HEK293T (cell line): Measurements from ENCODE around the gene TNFSF8.

Experiments
- CTCF ChIA-PET: fragments of 350-600 bp; formaldehyde crosslinking; extraction: SDS; loops from one replicate; lab custom pipeline; 2021; ENCODE audit warnings: antibody characterized with exemption, inconsistent platforms; lab: Yijun Ruan, JAX
- POLR2A ChIA-PET: fragments of 350-600 bp; formaldehyde crosslinking; extraction: SDS; loops from one replicate; lab custom pipeline; 2020; ENCODE audit warnings: antibody characterized with exemption, inconsistent platforms; lab: Yijun Ruan, JAX
- DNase-seq: peaks from one replicate; pipeline ENCODE4 v3.0.0; 2012; ENCODE audit warnings: mixed read lengths; ENCODE audit errors: extremely low spot score
- ARNT ChIP-seq: fragments of 450-650 bp; IDR thresholded peaks from 2 replicates; pipeline ENCODE4 v1.6.1; 2017; ENCODE audit warnings: mild to moderate bottlenecking
- BHLHE40 ChIP-seq: fragments of 450-650 bp; IDR thresholded peaks from 2 replicates; pipeline ENCODE4 v1.6.1; 2016; ENCODE audit warnings: mild to moderate bottlenecking, moderate library complexity, borderline replicate concordance
- CTBP1 ChIP-seq: fragments of 450-650 bp; IDR thresholded peaks from 2 replicates; pipeline ENCODE4 v1.6.1; 2016; ENCODE audit warnings: borderline replicate concordance
- ELF4 ChIP-seq: fragments of 450-650 bp; IDR thresholded peaks from 2 replicates; pipeline ENCODE4 v1.6.1; 2017; ENCODE audit warnings: antibody characterized with exemption
- FOXA1 ChIP-seq: fragments of 450-650 bp; IDR thresholded peaks from 2 replicates; pipeline ENCODE4 v1.6.1; 2016; ENCODE audit warnings: mild to moderate bottlenecking
- FOXK2 ChIP-seq: fragments of 450-650 bp; IDR thresholded peaks from 2 replicates; pipeline ENCODE4 v1.6.1; 2016; ENCODE audit warnings: mild to moderate bottlenecking
- FOXM1 ChIP-seq: fragments of 450-650 bp; IDR thresholded peaks from 2 replicates; pipeline ENCODE4 v1.6.1; 2017; ENCODE audit warnings: mild to moderate bottlenecking, borderline replicate concordance
- HDGF ChIP-seq: fragments of 450-650 bp; IDR thresholded peaks from 2 replicates; pipeline ENCODE4 v1.6.1; 2017; ENCODE audit warnings: antibody characterized with exemption, borderline replicate concordance
- L3MBTL2 ChIP-seq: fragments of 450-650 bp; conservative IDR thresholded peaks from 2 replicates; pipeline ENCODE4 v1.6.1; 2016; ENCODE audit warnings: mild to moderate bottlenecking
- LEF1 ChIP-seq: fragments of 450-650 bp; IDR thresholded peaks from 2 replicates; pipeline ENCODE4 v1.6.1; 2017; ENCODE audit warnings: mild to moderate bottlenecking, borderline replicate concordance
- NFRKB ChIP-seq: fragments of 450-650 bp; IDR thresholded peaks from 2 replicates; pipeline ENCODE4 v1.6.1; 2016; ENCODE audit warnings: mild to moderate bottlenecking, moderate library complexity
- SP1 ChIP-seq: fragments of 450-650 bp; IDR thresholded peaks from 2 replicates; pipeline ENCODE4 v1.6.1; 2017
- SUZ12 ChIP-seq: fragments of 450-650 bp; IDR thresholded peaks from 2 replicates; pipeline ENCODE4 v1.6.1; 2016; ENCODE audit warnings: mild to moderate bottlenecking
- TARDBP ChIP-seq: fragments of 450-650 bp; IDR thresholded peaks from 2 replicates; pipeline ENCODE4 v1.6.1; 2016
- ZNF384 ChIP-seq: fragments of 450-650 bp; IDR thresholded peaks from 2 replicates; pipeline ENCODE4 v1.6.1; 2016
- TF ChIP-seq, protein P1 (sequence below): fragments of 450-650 bp; IDR thresholded peaks from 2 replicates; pipeline ENCODE4 v1.6.1; 2016

TNFSF8 gene, protein sequence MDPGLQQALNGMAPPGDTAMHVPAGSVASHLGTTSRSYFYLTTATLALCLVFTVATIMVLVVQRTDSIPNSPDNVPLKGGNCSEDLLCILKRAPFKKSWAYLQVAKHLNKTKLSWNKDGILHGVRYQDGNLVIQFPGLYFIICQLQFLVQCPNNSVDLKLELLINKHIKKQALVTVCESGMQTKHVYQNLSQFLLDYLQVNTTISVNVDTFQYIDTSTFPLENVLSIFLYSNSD

DNA sequence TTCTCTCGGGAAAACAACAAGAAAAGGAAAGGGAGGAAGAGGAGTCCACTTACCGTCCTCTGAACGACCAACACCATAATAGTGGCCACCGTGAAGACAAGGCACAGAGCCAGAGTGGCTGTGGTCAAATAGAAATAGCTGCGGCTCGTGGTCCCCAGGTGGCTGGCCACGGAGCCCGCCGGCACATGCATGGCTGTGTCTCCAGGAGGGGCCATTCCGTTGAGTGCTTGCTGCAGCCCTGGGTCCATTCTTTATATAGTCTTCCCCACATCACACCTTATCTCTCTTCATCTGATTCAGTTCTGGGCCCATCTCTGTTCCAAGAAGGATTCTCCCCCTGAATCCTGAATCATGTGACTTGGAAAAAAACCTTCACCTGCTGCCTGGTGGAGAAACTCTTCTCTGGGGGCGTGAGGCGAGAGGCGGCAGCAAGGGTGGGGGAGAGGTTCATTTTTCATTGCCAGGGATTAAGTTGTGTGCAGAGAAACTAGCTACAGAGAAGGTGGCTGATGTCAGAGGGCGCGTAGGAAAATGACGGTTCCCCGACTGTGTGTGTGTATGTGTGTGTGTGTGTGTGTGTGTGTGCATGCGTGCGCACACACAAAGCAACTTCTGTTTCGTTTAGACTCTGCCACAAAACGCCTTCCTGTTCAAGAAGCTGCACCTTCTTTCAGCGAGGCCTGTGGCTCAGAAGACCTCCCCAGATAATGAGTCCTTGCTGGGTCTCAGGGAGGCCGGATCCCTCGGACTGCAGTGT, at the start of gene TNFSF8:
TSS of gene TNFSF8 (minus strand) at position 536 of the 757 bp plus-strand sequence. CDS start at position 248, 288 bp downstream.
- POLR2A ChIA-PET, result no interaction called here
- CTCF ChIA-PET, result no interaction called here
- TF ChIP-seq TARDBP (no peak), LEF1 (no peak), CTBP1 (no peak), ARNT (no peak), FOXM1 (no peak), HDGF (no peak), ZNF384 (no peak)
- TF ChIP-seq, protein P1, sequence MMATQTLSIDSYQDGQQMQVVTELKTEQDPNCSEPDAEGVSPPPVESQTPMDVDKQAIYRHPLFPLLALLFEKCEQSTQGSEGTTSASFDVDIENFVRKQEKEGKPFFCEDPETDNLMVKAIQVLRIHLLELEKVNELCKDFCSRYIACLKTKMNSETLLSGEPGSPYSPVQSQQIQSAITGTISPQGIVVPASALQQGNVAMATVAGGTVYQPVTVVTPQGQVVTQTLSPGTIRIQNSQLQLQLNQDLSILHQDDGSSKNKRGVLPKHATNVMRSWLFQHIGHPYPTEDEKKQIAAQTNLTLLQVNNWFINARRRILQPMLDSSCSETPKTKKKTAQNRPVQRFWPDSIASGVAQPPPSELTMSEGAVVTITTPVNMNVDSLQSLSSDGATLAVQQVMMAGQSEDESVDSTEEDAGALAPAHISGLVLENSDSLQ, result no peak
- DNase-seq, result no peak

DNA sequence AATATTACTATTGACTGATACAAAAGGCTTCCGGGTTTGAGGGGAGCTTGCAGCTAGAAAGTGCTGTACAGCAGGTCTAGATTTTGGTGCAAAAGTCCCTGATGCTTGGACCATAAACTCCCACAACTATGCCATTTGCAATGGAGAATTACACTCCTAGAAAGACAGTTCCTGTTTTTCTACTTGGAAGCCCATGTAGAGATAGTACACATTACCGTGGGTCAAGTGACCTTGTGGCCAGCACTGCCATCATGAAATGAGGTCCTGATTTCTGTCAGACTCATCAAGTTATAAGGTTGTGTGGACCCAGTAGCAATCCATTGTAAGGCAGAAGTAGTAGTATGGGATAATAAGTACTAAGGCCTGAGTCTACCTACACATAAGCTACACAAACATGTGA, 42.8 kb upstream of the TNFSF8 start:
- CTCF ChIA-PET, result no interaction called here
- POLR2A ChIA-PET, result no interaction called here
- no peak for TF ChIP-seq HDGF
- no peak for TF ChIP-seq LEF1
- no peak for TF ChIP-seq SP1
- TF ChIP-seq FOXK2, result no peak
- no peak for TF ChIP-seq NFRKB
- no peak for TF ChIP-seq TARDBP
- TF ChIP-seq ARNT, result no peak
- TF ChIP-seq L3MBTL2, result no peak
- TF ChIP-seq FOXA1, result no peak
- no peak for TF ChIP-seq CTBP1
- TF ChIP-seq SUZ12, result no peak
- TF ChIP-seq, protein P1, result no peak
- no peak for TF ChIP-seq ELF4
- TF ChIP-seq FOXM1, result no peak
- TF ChIP-seq BHLHE40, result no peak
- TF ChIP-seq ZNF384, result no peak
- DNase-seq, result no peak

DNA sequence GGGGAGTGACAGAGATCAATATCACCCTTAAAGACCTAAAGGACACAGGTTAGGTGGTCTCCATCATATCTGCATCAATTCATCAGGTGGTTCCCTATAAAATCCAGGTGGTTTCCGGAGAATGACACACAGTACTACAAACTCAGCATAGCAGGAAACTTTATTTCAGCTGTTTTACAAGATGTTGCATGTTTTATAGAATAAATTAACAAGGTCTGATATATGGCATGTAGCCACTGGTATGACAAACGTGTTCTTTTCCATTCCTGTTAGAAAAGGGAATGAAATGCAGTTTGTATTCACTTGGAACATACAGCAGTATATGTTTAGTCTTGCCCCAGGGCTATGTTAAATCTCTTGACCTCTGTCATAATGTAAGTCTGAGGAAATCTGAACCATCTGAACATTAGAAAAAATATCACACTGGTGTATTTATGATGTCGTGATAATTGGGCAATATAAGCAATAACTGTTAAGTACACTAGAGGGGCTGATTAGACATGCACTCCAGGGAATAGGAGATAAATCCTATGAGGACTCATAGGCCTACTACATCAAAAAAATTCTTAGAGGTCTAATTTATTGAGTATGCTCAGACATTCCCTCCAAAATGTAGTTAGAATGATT, 42.2 kb upstream of the TNFSF8 start:
- DNase-seq, result no peak
- TF ChIP-seq LEF1 (no peak), HDGF (no peak), TARDBP (no peak)
- TF ChIP-seq, protein P1, result no peak
- POLR2A ChIA-PET, result no interaction called here
- CTCF ChIA-PET, result no interaction called here

DNA sequence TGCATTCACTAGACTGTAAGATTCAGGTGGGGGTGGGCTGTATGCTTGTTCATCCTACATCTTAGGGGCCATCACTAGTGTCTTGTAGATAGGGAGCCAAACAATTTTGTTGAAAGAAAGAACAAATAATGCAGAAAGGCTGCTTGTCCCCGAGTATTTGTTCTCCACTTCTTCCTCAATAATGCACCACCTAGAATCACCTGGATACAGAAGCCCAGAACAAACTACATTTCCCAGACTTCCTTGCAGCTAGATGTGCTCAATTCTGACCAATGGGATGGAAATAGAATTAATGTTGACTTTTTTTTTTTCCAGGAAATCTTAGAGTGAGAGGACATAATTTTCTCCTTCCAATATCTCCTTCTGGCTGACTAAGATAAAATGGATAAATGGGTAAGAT, 38.9 kb upstream of the TNFSF8 start:
- ChIA-PET CTCF (no interaction called here), POLR2A (no interaction called here)
- DNase-seq, result no peak
- no peak for TF ChIP-seq SUZ12
- no peak for TF ChIP-seq FOXM1
- no peak for TF ChIP-seq HDGF
- no peak for TF ChIP-seq ZNF384
- no peak for TF ChIP-seq SP1
- no peak for TF ChIP-seq LEF1
- TF ChIP-seq ELF4, result no peak
- TF ChIP-seq TARDBP, result no peak
- no peak for TF ChIP-seq L3MBTL2
- TF ChIP-seq, protein P1, result no peak
- no peak for TF ChIP-seq FOXA1
- TF ChIP-seq FOXK2, result no peak
- no peak for TF ChIP-seq NFRKB
- no peak for TF ChIP-seq BHLHE40
- TF ChIP-seq ARNT, result no peak
- TF ChIP-seq CTBP1, result no peak

DNA sequence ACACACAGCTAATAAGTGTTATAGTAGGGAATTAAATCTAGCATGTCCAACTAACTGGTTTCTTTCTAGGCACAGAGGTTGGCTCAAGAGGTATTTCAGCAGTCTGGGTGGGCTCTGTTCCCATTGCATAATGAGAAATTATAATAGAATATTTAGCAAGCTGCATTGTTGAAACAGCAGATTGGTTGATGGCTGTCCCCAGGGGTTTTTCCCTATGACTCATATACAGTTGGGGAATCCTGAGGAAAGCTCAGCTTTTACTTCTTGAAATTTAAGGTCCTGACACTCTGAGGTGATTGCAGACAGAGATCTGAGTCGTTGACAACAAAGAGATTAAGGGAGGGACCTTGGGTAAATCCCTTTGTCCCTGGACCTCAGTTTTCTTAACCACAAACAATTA, 38.3 kb upstream of the TNFSF8 start:
- POLR2A ChIA-PET, result no interaction called here
- no peak for DNase-seq

More for the DNA sequence above, 38.3 kb upstream of the TNFSF8 start:
- no peak for TF ChIP-seq L3MBTL2
- TF ChIP-seq FOXM1, result no peak
- no peak for TF ChIP-seq FOXK2
- TF ChIP-seq FOXA1, result no peak
- TF ChIP-seq LEF1, result no peak
- CTCF ChIA-PET, result no interaction called here
